ENCODE results near the gene SH3RF3. TPM values are rescaled to one million over a fixed set of nuclear protein-coding genes. Genes with fewer than 3 reads are reported as not detected.
"Not testable (repeated sequence)": the region's sequence is repeated elsewhere in the genome, so short reads cannot be mapped to it uniquely, and the experiment has no call there.

The SH3RF3 gene
- total RNA-seq, 1 donor from 2014 or later, result 6.3 TPM

DNA sequence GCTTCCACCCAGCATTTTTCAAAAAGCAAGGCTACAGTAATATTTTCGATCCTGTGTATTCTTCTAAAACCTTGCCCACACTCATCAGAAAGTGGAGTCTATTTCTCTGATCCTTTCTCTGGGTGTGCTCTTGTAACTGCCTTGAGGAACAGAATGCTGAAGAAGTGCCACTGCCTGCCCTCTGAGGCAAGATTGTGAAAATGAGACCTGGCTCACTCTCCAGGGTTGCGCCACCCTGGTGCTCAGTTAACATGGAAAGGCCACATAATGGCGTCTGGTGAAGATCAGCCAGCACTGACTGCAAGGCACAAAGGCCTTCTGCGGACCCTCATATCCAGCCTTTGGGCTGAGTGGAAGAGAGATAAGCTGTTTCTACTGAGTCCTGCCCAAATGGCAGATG lies 11.2 kb upstream of the SH3RF3 start:
- no peak for DNase-seq (ENCODE audit: low read depth, low spot score)

DNA sequence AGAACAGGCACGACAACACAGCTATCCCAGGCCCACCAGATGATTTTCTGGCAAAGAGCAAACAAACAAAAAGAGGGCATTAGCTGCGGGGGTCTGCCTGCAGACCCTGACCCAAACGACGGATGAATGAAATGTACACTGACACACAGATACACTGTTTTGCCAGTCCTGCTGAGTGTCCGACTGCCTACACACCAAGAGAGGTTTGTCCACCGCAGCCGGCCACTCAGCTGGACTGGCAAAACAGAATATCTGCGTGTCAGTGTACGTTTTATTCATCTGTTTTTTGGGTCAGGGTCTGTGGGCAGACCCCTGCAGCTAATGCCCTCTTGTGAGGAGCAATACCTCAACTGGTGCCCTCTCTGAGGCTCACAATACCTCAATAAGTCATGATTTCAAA lies 10.7 kb upstream of the SH3RF3 start:
- no peak for DNase-seq (ENCODE audit: low read depth, low spot score)

DNA sequence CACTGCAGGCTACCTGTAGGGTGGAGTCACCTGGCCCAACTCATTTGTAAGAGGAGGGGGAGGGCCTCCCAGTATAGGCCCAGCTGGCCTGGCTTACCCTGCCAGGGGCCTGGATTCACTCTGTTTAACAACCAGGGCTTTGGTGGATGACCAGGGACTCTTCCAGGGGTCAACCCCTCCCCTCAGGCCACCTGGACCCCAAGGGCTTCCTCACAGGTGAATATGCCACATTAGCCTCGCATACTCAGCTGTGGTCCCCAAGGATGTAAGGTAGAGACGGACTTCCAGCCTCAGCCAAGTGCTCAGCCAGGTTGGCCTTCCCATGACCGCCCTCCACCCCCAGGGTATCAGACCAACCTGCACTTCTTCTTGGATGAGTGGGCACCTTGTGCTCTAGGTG lies 8.8 kb upstream of the SH3RF3 start:
- DNase-seq (ENCODE audit: low read depth, low spot score), result no peak

DNA sequence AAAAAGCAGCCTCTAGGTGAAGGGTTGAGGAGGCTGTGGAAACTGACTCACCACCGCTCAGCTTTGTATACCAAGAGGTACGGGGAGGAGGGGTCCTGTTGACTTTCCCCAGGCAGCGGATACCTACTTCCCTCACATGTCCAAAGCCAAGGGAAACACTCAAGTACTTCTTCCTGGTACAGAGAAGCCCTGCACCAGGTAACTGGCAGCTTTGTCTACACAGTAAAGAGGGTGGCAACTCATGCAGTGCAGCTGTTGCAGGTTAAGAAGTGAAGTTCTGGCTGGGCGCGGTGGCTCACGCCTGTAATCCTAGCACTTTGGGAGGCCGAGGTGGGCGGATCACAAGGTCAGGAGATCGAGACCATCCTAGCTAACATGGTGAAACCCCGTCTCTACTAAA lies 8.3 kb upstream of the SH3RF3 start:
- DNase-seq (ENCODE audit: low read depth, low spot score), result not testable (repeated sequence)

DNA sequence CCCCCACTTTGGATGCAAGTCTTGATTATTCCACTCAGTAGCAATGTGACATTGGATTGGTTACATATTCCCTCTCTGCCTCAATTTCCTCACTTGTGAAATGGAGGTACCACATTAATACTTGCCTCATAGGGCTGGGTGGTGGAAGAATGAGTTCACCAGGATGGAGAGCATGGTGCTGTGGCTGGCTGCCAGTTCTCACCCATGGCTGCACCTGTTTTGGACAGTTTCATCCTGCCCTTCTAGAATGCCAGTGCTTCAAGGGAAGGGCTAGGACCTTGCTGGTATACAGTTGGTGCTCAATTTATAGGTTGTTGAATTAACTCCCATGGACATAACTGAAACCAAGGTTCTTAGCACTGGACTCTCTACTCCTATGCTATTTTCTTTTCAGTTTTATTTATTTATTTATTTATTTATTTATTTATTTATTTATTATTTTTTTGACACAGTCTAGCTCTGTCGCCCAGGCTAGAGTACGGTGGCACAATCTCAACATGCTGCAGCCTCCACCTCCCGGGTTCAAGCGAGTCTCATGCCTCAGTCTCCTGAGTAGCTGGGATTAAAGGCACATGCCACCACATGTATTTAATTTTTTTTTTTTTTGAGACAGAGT lies 5.3 kb upstream of the SH3RF3 start:
- no peak for DNase-seq (ENCODE audit: low read depth, low spot score)

DNA sequence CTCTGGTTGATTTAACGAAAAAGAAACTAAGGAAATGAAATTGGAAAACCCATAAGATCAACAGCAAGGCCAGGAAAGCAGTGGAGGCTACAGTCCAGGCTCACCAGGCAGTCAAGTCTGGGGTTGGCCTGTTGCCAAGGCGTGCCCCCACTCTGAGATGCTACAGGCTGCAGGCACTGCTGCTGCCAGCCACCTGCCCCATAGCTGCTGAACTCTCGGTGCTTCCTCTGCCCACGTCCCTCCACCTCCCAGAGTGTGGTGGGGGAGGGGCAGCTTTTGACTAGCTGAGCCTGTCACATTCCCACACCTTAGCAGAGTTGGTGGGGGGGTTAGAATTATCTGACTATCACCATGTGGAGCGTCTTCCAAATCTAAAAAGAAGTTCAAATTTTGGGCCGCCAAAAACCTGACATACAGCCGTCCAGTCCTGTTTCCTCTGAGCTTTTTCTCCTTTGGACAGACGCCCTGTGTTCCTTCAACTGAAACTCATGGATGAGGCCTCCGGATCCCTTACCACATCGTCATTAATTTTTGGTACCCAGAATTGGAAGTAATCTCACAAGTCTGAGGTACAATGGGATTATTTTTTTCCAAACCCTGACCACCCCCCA lies 3.9 kb upstream of the SH3RF3 start:
- no peak for DNase-seq (ENCODE audit: low read depth, low spot score)

DNA sequence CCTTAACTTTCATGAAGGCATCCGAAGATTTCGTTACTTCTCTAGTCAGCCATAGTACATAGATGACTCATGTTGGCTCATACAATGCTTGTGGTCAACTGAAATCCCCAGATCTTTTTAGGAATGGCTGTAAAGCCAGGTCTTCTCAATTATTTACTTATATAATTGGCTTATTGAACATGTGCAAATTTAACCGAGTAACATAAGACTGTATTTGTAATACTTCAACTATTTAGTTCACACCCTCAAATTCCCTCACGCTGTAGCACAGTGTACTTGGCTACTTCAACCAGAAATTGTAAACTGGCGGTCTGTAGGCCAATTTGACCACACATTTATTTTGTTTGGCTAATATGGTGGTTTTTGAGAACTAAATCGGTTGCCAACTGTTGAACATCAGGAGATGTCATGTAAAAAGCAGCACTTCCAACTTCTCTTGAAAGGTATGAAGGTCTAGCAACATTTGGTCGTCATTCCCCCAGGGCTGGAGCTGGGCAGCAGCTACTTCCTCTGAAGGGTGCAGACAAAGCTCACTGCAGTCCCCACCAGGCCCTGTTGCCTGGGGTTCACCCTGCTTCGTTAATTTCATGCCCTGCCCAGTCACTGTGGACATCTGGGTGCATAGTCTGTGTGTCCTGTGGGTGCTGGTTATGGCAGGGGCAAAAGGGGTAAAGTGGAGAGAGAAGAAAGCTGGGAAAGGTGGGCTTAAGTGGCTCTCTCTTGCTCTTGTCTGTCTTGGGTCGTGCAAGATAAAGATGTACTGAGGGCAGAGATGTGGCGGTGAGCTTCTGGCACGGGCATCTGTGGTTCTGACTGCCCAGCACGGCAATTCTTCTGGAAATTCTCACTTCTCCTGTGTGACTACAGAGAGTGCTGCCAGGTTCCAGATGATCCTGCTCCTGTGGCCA lies 3.2 kb upstream of the SH3RF3 start:
- no peak for DNase-seq (ENCODE audit: low read depth, low spot score)

DNA sequence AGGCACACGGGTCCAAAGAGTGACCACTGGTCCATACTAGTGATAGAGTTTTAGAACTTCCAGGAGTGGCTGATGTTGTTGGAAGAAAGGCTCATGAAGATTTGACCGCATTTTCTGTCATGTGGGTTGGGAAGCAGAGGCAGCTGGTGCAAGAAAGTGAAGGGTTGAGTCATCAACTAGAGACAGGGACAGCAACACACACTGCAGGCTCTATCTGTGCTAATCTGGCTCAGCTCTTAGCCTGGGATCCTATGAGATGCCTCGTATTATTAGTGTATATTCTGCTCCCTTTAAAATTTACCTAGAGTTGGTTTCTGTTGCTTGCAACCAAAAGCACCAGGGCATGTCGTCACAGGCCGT lies 2.5 kb upstream of the SH3RF3 start:
- no peak for DNase-seq (ENCODE audit: low read depth, low spot score)

DNA sequence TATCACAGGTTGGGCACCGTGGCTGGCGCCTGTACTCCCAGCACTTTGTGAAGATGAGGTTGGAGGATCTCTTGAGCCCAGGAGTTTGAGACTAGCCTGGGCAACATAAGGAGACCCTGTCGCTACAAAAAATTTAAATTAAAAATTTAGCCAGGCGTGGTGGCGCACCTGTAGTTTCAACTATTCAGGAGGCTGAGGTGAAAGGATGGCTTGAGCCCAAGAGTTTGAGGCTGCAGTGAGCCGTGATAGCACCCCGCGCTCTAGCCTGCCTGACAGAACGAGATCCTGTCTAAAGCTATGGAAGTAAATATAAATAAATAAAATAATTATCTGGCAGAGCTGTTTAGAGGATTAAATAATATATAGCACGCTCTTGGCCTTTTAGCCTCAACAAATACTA lies 1.4 kb upstream of the SH3RF3 start:
- DNase-seq (ENCODE audit: low read depth, low spot score), result no peak

DNA sequence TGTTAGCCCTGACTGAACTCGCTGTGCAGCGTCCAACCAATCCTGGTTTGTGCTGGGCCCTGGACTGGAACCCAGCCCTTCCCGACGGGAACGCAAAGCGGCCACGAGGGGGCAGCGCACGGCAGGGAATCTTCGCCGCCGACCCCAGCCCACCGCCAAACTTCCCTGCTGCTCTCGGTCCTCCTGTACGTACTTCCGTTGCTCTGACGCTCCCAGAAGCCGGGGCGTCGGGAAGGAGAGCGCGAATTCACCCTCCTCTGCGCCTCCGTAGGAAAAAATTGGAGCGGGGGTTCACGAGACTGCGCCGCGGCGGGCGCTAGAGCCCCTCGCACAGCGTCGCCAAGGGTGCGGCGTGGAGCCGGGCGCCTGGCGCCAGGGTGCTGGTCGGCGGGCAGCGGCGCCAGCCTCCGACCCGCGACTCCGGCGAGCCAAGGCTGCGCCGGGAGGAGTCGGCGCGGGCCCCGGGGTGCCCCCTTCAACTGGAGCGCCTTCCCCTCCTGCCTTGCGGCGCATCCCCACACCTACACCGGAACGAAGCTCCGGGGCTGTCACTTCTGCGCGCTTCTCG lies 873 bp upstream of the SH3RF3 start:
- DNase-seq (ENCODE audit: low read depth, low spot score), result peak; percentile 56

DNA sequence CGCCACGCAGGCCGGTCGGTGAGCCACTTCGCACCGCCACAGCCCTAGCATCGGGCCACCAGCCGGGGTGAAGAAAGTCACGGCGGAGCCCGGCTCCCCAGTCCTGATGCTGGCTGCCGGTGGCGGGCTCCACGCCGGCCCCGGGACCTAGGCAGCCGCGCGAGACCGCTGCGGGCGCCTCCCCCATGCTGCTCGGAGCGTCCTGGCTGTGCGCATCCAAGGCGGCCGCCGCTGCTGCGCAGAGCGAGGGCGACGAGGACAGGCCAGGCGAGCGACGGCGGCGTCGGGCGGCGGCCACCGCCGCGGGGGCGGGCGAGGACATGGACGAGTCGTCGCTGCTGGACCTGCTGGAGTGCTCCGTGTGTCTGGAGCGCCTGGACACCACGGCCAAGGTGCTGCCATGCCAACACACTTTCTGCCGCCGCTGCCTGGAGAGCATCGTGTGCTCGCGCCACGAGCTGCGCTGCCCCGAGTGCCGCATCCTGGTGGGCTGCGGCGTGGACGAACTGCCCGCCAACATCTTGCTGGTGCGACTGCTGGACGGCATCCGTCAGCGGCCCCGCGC lies 433 bp downstream of the SH3RF3 start:
- DNase-seq (ENCODE audit: low read depth, low spot score), result no peak

DNA sequence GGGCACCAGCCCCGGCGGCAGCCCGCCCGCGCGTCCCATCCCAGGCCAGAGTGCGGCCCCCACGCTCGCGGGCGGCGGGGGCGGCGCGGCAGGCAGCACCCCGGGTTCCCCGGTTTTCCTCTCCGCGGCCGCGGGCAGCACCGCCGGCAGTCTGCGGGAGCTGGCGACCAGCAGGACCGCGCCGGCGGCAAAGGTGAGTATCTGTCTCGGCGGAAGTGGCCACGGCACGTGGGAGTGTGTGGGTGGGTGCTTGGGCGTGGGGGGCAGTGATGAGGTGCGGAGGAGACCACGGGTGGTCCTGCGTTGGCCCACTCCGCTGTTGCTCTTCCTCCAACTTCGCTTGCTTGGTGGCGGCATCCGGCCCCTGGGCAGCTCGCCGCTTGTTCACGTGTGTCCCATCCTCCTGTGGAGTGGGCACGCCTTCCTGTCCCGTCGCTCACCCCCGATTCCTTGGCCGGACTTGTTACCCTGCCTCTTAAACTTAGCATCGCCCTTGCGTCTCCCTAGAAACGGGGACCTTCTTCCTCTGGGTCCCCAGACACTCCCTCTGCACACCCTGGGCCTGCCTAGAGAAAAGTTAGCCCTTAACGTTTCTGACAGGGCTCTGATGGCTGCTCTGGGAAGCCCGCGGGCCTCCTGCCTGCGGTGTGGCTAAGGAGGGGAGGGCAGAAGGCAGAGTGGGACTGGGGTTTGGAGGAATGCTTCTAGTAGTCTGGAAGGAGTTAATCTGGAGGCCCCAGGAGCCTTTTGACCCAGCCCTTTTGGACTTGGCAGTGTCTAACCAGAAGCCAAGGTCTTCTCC lies 1.1 kb downstream of the SH3RF3 start:
- DNase-seq (ENCODE audit: low read depth, low spot score), result no peak

DNA sequence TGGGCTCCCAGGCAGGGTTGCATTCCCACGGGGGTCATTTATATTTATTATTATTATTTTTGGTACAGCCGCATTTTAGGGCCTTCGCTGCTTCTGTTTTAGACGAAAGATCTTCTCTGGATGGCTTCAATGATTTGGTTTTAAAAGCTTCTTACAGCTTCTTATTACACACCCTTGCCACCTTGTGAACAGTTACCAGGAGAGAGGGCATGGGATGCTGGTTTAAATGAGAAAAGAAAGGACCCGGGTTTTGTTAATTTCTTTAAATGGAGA lies 1.7 kb downstream of the SH3RF3 start:
- no peak for DNase-seq (ENCODE audit: low read depth, low spot score)

DNA sequence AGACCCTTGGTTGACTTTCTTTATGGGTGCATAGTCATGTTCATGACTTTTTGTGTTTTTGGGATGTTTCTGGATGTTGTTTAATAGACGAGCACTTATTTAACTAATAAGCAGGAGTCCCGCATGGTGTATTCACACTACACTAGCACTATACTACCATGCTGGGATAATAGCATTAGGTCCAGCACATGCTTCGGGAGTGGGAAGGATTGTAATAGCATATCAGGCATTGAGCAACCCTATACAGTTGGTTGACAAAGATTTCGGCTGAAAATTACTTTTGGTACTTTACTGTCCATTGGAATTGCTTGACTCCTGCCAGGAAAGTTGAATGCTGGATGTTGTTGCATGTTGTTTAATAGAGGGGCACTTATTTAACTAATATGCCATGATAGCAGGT lies 2.8 kb downstream of the SH3RF3 start:
- DNase-seq (ENCODE audit: low read depth, low spot score), result no peak

DNA sequence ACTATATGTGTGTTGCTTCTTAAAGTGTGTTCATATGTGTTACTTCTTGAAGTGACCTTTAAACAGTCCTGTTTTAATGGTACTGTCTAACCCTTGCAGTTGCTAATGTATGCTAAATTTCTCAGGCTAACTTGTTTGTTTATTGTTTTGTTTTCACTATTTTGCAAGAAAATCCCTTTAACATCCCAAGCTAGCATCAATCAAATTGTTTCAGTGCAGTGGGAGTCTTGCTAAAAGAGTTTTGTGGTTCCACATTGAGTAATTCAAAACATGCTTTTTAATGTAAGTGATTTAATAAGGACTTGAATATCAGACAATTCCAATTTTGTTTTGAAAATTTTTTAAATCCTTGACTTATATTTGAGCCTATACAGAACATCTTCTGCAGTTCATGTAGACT lies 3.6 kb downstream of the SH3RF3 start:
- DNase-seq (ENCODE audit: low read depth, low spot score), result no peak

DNA sequence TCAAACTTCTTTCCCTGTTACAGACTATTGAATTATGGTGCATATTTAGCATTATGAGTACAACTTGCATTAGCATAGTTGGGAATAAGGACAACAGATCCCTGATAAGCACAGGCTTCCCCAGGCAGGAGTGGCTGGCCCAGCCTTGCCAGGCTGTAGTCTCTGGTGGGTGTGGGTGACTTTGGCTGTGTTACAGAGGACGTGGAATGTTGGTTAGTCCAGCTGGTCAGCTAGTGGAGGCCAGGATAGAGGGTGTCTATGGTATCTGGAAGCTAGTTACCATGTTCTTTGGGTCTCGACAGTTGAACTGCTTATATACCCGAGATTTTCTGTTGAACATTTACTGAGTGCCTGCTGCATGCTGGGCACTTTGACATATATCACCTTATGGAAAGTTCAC lies 4.7 kb downstream of the SH3RF3 start:
- no peak for DNase-seq (ENCODE audit: low read depth, low spot score)

DNA sequence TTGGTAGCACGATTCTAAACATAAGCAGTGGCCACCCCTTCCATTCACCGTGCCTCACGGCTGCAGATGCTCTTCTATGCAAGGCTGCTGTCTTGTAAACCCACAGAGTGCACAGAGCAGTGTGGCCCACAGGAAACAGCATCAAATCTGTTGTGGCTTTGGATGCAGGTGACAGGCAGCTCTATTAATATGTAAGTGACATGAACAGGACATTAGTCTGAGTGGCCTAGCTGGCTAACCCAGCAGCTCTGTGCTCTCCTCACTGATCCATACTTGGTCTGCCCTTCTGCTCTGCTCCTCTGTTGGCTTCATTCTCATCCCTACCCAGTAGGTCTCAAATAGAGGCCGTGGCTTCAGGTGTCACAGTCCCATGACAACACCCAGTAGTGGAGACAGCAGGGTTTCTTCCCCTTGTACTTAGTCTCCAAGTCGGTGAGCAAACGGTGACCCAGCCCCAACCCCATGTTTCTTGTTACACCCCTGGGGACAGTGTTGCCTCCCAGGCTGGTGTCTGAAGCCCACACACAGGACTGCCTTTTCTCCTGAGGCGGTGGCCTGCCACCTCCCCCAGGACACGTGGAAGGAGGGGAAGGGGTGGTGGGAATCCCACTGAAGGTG lies 5.8 kb downstream of the SH3RF3 start:
- no peak for DNase-seq (ENCODE audit: low read depth, low spot score)

DNA sequence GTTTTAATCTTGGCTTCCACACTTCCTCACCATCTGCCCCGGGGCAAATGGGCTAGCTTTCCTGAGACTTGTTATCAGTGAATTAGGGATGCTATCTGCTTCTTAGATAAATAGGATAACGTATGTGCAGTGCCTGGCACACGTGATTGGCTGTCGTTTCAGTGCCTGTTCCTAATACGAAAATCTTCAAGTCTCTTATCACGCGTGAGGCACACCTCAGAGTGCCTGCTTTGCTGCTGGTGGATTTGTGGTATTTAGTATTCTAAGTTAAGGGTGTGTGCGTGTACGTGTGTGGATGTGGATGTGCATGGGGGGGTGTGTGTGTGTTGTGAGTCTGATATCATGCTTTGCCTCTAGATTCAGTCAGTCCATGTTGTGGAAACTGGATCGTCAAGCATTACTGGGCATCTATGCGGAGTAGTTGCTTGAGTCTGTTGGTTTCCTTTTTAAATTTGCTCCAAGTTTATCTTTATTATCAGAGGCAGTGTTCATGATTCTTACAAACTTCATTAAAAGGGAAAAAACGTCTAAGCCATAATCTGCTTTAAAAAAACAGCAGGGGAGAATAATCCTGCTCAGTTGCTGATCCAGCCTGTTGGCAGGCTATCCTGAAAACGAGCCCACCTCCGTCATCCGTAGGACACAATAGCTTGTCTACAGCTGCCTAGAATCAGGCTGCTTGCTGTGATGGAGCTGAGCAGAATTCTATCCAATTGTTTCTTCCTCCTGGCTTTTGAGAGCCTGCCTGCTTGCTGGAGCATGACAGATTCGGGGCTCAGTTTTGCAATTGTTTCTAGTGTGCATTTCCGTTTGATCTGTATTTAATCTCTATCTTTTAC lies 6.6 kb downstream of the SH3RF3 start:
- DNase-seq (ENCODE audit: low read depth, low spot score), result no peak

DNA sequence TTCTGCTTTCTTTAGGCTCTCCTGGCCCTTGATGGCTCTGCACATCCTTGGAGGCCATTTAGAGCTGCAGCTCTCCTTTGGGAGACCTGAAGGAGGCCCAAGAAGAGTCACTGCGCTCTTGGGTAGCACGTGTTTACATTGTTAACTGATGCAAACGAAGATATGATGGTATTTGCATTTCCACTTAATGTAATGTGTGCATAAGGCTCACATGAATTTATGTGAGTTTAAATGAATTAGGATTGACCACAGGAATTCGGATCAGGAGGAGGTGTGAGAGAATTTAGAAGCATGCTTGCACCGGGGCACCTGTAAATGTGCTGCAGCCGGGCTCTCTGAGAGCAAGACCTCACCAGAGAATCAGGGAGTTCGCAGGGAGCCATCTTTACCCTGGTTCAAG lies 7.5 kb downstream of the SH3RF3 start:
- DNase-seq (ENCODE audit: low read depth, low spot score), result no peak

DNA sequence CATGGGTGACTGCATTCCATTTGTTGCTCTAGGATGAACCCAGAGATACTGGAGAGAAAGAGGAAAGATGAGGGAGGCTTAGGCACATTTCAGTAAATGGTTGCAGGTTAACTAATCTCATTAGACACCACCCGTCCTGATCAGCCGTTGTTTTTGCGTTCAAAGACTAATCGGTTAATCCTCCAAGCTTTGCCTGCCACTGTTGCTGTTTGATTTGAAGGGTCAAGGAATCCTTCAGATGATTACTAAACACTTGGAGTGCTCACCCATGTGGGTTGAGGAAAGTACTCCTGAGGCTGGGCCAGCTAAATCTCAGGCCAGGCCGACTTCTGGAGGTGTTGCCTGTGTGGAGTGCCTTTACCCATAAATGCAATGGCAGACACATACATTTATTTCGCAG lies 8.6 kb downstream of the SH3RF3 start:
- DNase-seq (ENCODE audit: low read depth, low spot score), result no peak

Data from pulmonary artery endothelial cell (primary cell).